Measurements from ENCODE around the gene DCST1.

Gene DCST1

GRCh38 chr1:155035936-155036335, 2.3 kb downstream of the DCST1 start:
- DNase-seq = no peak

GRCh38 chr1:155037043-155037442, 3.4 kb downstream of the DCST1 start:
- DNase-seq = no peak

- no peak for DNase-seq
These were observed 4.3 kb downstream of the DCST1 start for GRCh38 chr1:155037851-155038441.

GRCh38 chr1:155038602-155039307, 5.1 kb downstream of the DCST1 start:
- DNase-seq = no peak

GRCh38 chr1:155039308-155039669, 5.7 kb downstream of the DCST1 start:
- no peak for DNase-seq

GRCh38 chr1:155040358-155041093, 6.9 kb downstream of the DCST1 start:
- DNase-seq = no peak

- DNase-seq = no peak
These were observed 9.2 kb downstream of the DCST1 start for GRCh38 chr1:155042789-155043188.

GRCh38 chr1:155043301-155043702, 9.7 kb downstream of the DCST1 start:
- DNase-seq = no peak

- DNase-seq = no peak
These were observed 10.2 kb downstream of the DCST1 start for GRCh38 chr1:155043793-155044192.

GRCh38 chr1:155044365-155044764, 10.7 kb downstream of the DCST1 start:
- no peak for DNase-seq

- peak; percentile 66 for DNase-seq
These were observed 11.4 kb downstream of the DCST1 start for GRCh38 chr1:155044812-155045657.

GRCh38 chr1:155048449-155049334, 15.1 kb downstream of the DCST1 start:
- DNase-seq = no peak

- DNase-seq = peak; percentile 63
These were observed 16.3 kb downstream of the DCST1 start for GRCh38 chr1:155049651-155050559.

- DNase-seq = peak; percentile 57
These were observed 17.1 kb downstream of the DCST1 start, which contains the start of gene ADAM15 for GRCh38 chr1:155050560-155051341. Gene ADAM15, plus strand, starts transcription at chr1:155051316. Its CDS starts 71 bp downstream, at chr1:155051387.

GRCh38 chr1:155051342-155051776, 17.7 kb downstream of the DCST1 start:
- DNase-seq = no peak

GRCh38 chr1:155051777-155052398, 18.3 kb downstream of the DCST1 start:
- DNase-seq = no peak

- DNase-seq = no peak
These were observed 19.1 kb downstream of the DCST1 start for GRCh38 chr1:155052439-155053395.

- no peak for DNase-seq
These were observed 20.0 kb downstream of the DCST1 start for GRCh38 chr1:155053531-155054105.

Measured in fibroblast of upper back skin (primary cell).